ENCODE measurements around the gene TMEM26. TPM values are rescaled to one million over a fixed set of nuclear protein-coding genes. Genes with fewer than 3 reads are reported as not detected.

The TMEM26 gene
- total RNA-seq, 6 experiments from 2014 or later = 0.42 to 3.8 (median 0.77) TPM

DNA sequence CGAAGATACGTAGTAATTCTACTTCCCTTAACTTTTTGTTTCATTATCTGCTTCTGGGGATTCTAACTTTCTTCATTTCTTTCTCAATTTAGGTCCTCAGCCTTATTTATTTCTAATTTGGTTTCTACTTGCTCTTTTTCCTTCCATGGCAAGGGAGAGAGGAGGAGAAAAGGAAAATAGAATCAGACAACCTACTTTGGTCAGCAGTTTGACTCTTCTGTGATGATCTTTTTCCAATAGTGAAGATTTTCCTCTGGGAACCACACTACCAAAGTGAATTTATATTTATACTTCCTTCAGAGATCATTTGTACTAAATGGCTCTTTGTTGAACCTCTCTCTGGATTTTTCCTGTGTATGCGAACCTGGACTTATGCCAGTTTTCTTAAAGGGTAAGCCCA lies 90.2 kb downstream of the TMEM26 start:
- intact Hi-C loops (cut with DNase I) = no loop called here
- WGBS (ENCODE audit: insufficient coverage, low coverage, low lambda C conversion rate, missing lambda C conversion rate) = 49% methylated on average over 3 of the region's 3 CpGs
- H3K27ac ChIP-seq = no peak overlapping the region

DNA sequence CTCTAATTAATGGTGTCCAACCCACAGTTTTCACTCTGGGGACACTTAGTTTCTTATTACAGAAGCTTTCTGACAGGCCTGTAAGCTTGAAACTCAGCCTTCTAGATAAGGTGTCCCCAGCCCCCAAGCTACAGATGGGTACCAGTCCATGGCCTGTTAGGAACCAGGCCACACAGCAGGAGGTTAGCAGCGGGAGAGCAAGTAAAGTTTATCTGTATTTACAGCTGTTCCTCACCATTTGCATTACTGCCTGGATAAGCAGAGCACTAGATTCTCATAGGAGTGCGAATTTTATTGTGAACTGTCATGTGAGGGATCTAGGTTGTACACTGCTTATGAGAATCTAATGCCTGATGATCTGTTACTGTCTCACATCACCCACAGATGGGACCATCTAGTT lies 93.7 kb downstream of the TMEM26 start:
- 56% methylated on average over 2 of the region's 2 CpGs for WGBS (ENCODE audit: insufficient coverage, low coverage, low lambda C conversion rate, missing lambda C conversion rate)

More for the DNA sequence above, 90.2 kb downstream of the TMEM26 start:
- Histone ChIP-seq H3K4me3 (no peak overlapping the region), H3K9me3 (no peaks in the 10 kb centered on the region), H3K27me3 (no peaks in the 10 kb centered on the region), H3K4me1 (no peaks in the 10 kb centered on the region), H3K36me3 (no peaks in the 10 kb centered on the region)
- DNase-seq (no peak), ATAC-seq (no peak)
- TF ChIP-seq, protein P1, sequence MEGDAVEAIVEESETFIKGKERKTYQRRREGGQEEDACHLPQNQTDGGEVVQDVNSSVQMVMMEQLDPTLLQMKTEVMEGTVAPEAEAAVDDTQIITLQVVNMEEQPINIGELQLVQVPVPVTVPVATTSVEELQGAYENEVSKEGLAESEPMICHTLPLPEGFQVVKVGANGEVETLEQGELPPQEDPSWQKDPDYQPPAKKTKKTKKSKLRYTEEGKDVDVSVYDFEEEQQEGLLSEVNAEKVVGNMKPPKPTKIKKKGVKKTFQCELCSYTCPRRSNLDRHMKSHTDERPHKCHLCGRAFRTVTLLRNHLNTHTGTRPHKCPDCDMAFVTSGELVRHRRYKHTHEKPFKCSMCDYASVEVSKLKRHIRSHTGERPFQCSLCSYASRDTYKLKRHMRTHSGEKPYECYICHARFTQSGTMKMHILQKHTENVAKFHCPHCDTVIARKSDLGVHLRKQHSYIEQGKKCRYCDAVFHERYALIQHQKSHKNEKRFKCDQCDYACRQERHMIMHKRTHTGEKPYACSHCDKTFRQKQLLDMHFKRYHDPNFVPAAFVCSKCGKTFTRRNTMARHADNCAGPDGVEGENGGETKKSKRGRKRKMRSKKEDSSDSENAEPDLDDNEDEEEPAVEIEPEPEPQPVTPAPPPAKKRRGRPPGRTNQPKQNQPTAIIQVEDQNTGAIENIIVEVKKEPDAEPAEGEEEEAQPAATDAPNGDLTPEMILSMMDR (IDR thresholded peaks at IDR 0.05) = no peak
- no peak for TF ChIP-seq POLR2A (IDR thresholded peaks at IDR 0.05)

DNA sequence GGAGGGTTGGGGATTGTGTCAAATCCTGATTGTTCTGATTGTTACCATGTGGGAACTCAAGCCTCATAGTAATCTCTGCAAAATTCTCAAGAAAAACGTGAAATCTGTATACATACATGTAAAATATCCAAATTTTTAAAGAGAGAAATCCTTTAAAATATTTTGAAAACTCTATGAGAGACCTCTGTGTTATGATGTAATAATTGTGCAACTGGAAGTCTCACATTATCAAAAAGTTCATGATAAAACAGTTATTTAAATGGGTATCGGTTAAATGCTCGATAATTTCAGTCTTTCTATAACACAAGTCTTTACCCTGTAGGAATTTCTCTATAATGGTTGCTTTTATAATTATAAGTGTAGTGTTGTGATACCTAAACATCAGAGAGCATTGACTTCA lies 95.5 kb downstream of the TMEM26 start:
- H3K27ac ChIP-seq = no peak overlapping the region
- intact Hi-C loops (cut with DNase I) = no loop called here
- H3K4me1 ChIP-seq = no peaks in the 10 kb centered on the region
- DNase-seq (no peak), ATAC-seq (no peak)
- no peak overlapping the region for H3K4me3 ChIP-seq
- H3K27me3 ChIP-seq = no peaks in the 10 kb centered on the region
- H3K9me3 ChIP-seq = no peaks in the 10 kb centered on the region
- no peaks in the 10 kb centered on the region for H3K36me3 ChIP-seq
- WGBS (ENCODE audit: insufficient coverage, low coverage, low lambda C conversion rate, missing lambda C conversion rate) = 41% methylated on average over 3 of the region's 3 CpGs
- TF ChIP-seq, protein P1 (IDR thresholded peaks at IDR 0.05) = no peak
- no peak for TF ChIP-seq POLR2A (IDR thresholded peaks at IDR 0.05)

More for the DNA sequence above, 93.7 kb downstream of the TMEM26 start:
- intact Hi-C loops (cut with DNase I) = no loop called here
- TF ChIP-seq, protein P1 (IDR thresholded peaks at IDR 0.05) = no peak
- TF ChIP-seq POLR2A (IDR thresholded peaks at IDR 0.05) = no peak
- Histone ChIP-seq H3K9me3 (no peaks in the 10 kb centered on the region), H3K27me3 (no peaks in the 10 kb centered on the region), H3K4me1 (no peaks in the 10 kb centered on the region), H3K27ac (no peak overlapping the region), H3K4me3 (no peak overlapping the region), H3K36me3 (no peaks in the 10 kb centered on the region)
- DNase-seq (no peak), ATAC-seq (no peak)

Other genes with a start within 250 kb of the TMEM26 start
- gene CABCOCO1, start 209.5 kb upstream of the TMEM26 start, total RNA-seq = not detected

Data from right lobe of liver (tissue), 6 donors.